ENCODE results near the gene HESX1.

The HESX1 gene

DNA sequence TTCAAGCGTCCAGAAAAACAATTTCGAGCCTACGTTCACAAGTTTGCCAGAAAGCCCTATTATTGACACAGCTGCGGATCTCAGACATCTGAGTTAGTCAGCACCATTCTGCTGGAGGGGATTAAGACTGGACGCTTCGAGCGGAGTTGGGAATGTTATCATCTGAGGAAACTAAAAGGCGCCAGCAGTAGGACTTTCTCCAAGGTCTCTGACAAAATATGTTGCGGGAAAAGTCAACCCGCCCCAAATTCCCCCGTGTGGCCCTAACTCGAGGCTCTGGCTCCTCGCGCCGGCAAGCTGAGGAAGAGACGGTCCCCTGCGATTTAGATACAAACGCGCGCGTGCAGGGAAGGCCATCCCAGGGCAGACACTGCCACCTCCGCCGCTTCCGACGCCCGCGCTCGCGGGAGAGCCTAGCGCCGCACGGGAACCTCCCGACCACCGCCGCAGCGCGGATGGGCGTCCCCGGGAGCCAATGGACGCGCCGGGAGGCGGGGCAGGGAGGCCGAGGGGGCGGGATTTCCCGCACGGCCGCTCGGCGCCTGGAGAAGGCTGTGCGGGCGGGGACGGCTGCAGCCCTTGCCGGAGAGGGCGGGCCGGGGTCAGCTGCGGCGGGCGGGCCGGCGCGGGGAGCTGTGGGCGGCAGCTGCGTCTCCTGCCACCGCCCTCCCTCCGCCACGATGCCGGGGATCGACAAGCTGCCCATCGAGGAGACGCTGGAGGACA, 27.6 kb upstream of the HESX1 start, which contains the start of gene APPL1:
TSS of gene APPL1 (plus strand) at position 526 of the 726 bp plus-strand sequence. CDS start at position 681, 155 bp downstream.
- peak within 1 kb of the TSS; percentile 86 for H3K4me3 ChIP-seq (ENCODE audit: low read length)
- TF ChIP-seq CTCF (conservative IDR thresholded peaks at IDR 0.05; ENCODE audit: low read depth, low read length) = no peak
- peak; percentile 75 for DNase-seq (ENCODE audit: low read depth)

DNA sequence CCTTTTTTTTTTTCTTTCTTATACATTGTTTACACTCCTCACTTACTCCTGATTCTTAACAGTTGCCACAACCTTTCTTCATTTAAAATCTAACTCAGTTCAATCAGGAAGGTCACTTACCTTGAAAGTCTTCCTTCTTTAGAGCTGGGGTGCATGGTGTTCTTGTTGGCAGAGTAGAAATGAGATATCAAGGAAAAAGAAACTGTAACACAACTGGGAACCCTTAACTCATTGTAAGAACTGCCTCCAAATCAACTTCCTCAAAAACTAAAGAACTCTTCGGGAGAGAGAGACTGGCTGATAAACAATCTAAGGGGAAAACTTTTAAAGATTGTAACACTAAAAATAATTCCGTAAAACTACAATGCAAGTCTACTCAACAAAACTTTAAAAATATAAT, 26.4 kb upstream of the HESX1 start:
- no peak for DNase-seq (ENCODE audit: low read depth)

DNA sequence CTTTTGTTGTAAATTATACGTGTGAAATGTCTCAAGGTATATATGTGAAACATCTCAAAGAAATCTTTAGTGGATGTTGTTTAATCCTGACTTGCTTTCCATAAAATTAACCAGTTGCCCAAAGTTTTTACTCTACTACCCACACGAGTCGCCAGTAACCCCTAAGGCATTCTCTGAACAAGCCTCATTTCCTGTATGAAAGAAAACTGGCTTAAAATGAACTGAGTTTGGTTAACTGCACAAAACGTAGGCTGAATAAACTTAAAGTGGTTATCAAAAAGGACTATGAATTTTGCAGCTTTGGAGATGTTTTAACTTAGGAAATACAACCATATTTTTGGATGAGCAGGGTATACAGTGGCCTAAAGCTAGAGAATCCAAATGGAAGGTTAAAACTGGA, 25.1 kb upstream of the HESX1 start:
- DNase-seq (ENCODE audit: low read depth) = no peak
- TF ChIP-seq CTCF (conservative IDR thresholded peaks at IDR 0.05; ENCODE audit: low read depth, low read length) = no peak
- no peak overlapping the region for H3K4me3 ChIP-seq (ENCODE audit: low read length)

More for the DNA sequence above, 26.4 kb upstream of the HESX1 start:
- TF ChIP-seq CTCF (conservative IDR thresholded peaks at IDR 0.05; ENCODE audit: low read depth, low read length) = no peak
- no peak overlapping the region for H3K4me3 ChIP-seq (ENCODE audit: low read length)

DNA sequence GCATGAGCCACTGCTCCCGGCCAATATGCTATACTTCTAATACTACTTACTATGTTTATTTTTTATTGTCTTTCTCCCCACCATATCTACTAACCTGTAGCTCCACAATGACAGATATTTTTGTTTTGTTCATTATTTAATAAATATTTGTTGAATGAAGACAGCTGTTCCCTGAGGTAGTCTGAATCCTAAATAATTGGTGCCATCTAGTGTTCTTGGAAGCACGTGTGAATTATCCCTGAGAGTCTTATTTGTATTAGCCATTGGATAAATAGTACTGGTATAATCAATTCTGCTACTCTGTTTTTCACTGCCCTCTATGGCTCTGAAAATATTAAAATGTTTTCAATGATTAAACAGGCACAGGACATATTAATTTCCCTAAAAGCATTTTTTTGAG, 22.1 kb upstream of the HESX1 start:
- H3K4me3 ChIP-seq (ENCODE audit: low read length) = no peak overlapping the region
- no peak for DNase-seq (ENCODE audit: low read depth)
- TF ChIP-seq CTCF (conservative IDR thresholded peaks at IDR 0.05; ENCODE audit: low read depth, low read length) = peak; percentile 16

DNA sequence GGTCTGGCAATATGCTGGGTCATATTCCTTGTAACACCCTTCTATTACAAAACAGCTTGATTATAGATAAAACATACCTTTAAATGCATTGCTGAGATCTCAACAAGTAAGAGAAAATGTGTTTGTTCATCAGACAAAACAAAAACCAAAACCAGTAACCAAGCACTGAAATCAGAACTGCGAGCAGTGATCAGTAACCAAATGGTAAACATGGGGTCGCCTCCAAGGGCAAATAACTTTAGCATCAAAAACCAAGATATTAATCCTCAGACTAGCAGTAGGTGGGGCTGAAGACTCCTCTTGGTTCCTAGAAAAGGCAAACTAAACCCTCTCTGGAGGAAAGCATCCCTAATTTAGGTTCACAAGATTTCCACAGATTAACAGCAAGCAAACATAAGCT, 6.6 kb upstream of the HESX1 start:
- no peak for DNase-seq (ENCODE audit: low read depth)
- H3K4me3 ChIP-seq (ENCODE audit: low read length) = no peak overlapping the region
- TF ChIP-seq CTCF (conservative IDR thresholded peaks at IDR 0.05; ENCODE audit: low read depth, low read length) = no peak

GRCh38 chr3:57194641-57195040, 5.1 kb downstream of the HESX1 start:
- no peak overlapping the region for H3K4me3 ChIP-seq (ENCODE audit: low read length)
- no peak for DNase-seq (ENCODE audit: low read depth)
- TF ChIP-seq CTCF (conservative IDR thresholded peaks at IDR 0.05; ENCODE audit: low read depth, low read length) = no peak

- TF ChIP-seq CTCF (conservative IDR thresholded peaks at IDR 0.05; ENCODE audit: low read depth, low read length) = no peak
- no peak overlapping the region for H3K4me3 ChIP-seq (ENCODE audit: low read length)
- no peak for DNase-seq (ENCODE audit: low read depth)
These were observed 7.8 kb downstream of the HESX1 start for GRCh38 chr3:57192028-57192427.

All from retinal pigment epithelial cell (primary cell).